Ramos (cell line): Measurements from ENCODE around the gene MFSD11.
"Not testable (repeated sequence)": the region's sequence is repeated elsewhere in the genome, so short reads cannot be mapped to it uniquely, and the experiment has no call there.

Experiments used
- in situ Hi-C: fragments of 300-500 bp; cut with MboI; formaldehyde crosslinking; loops from one replicate; pipeline ENCODE4 v1.14.3; 2022; ENCODE audit warnings: low sequenced_read_pairs; ENCODE audit not compliant: unreplicated experiment

Gene MFSD11

GRCh38 chr17:76791053-76791980, 53.4 kb downstream of the MFSD11 start:
- in situ Hi-C loops, result no loop called here

- in situ Hi-C loops, result no loop called here
Measured at GRCh38 chr17:76792348-76792747, 54.4 kb downstream of the MFSD11 start.

GRCh38 chr17:76793775-76794174, 55.9 kb downstream of the MFSD11 start:
- in situ Hi-C loops, result no loop called here

- in situ Hi-C loops, result no loop called here
Measured at GRCh38 chr17:76796081-76796480, 58.2 kb downstream of the MFSD11 start.

GRCh38 chr17:76797241-76797840, 59.4 kb downstream of the MFSD11 start:
- in situ Hi-C loops, result no loop called here

GRCh38 chr17:76801706-76802105, 63.8 kb downstream of the MFSD11 start:
- in situ Hi-C loops, result no loop called here

- in situ Hi-C loops, result no loop called here
Measured at GRCh38 chr17:76805319-76805718, 67.4 kb downstream of the MFSD11 start.

GRCh38 chr17:76806151-76806550, 68.2 kb downstream of the MFSD11 start:
- in situ Hi-C loops, result not testable (repeated sequence)

GRCh38 chr17:76806767-76807166, 68.8 kb downstream of the MFSD11 start:
- in situ Hi-C loops, result not testable (repeated sequence)

- in situ Hi-C loops, result no loop called here
Measured at GRCh38 chr17:76808326-76808725, 70.4 kb downstream of the MFSD11 start.

- in situ Hi-C loops, result no loop called here
Measured at GRCh38 chr17:76810956-76811355, 73.0 kb downstream of the MFSD11 start.

GRCh38 chr17:76811834-76812233, 73.9 kb downstream of the MFSD11 start:
- in situ Hi-C loops, result no loop called here

GRCh38 chr17:76812263-76812662, 74.3 kb downstream of the MFSD11 start:
- in situ Hi-C loops, result no loop called here

GRCh38 chr17:76812968-76813367, 75.0 kb downstream of the MFSD11 start:
- in situ Hi-C loops, result no loop called here

- in situ Hi-C loops, result not testable (repeated sequence)
Measured at GRCh38 chr17:76815907-76816589, 78.1 kb downstream of the MFSD11 start.

- in situ Hi-C loops, result no loop called here
Measured at GRCh38 chr17:76816590-76817135, 78.7 kb downstream of the MFSD11 start.

GRCh38 chr17:76820039-76820438, 82.1 kb downstream of the MFSD11 start:
- in situ Hi-C loops, result no loop called here

GRCh38 chr17:76820561-76820960, 82.6 kb downstream of the MFSD11 start:
- in situ Hi-C loops, result no loop called here

- in situ Hi-C loops, result no loop called here
Measured at GRCh38 chr17:76822184-76822778, 84.4 kb downstream of the MFSD11 start.

GRCh38 chr17:76824093-76824492, 86.2 kb downstream of the MFSD11 start:
- in situ Hi-C loops, result no loop called here
